Lower lobe of right lung (tissue), 2 donors: ENCODE results near the gene GRN. TPM values are rescaled to one million over a fixed set of nuclear protein-coding genes. Genes with fewer than 3 reads are reported as not detected.

Source experiments
- ATAC-seq, 2 donors: fragments of 200-7000 bp; cut with Tn5 transposase; one replicate each; pipeline ENCODE4 v1.9.1; 2020 to 2022; ENCODE audit warnings: mild to moderate bottlenecking in 2 of 2, moderate library complexity in 2 of 2
- DNase-seq: peaks from one replicate; pipeline ENCODE4 v3.0.0-alpha.2; 2020
- H3K27ac ChIP-seq: fragments of 200-600 bp; one replicate; pipeline ENCODE4 v1.8.0; 2022
- H3K27me3 ChIP-seq: fragments of 200-600 bp; one replicate; pipeline ENCODE4 v1.8.0; 2022; ENCODE audit warnings: low read depth
- H3K36me3 ChIP-seq: fragments of 200-600 bp; one replicate; pipeline ENCODE4 v1.8.0; 2022; ENCODE audit warnings: mild to moderate bottlenecking
- H3K4me1 ChIP-seq: fragments of 200-600 bp; one replicate; pipeline ENCODE4 v1.8.0; 2022
- H3K4me3 ChIP-seq: fragments of 200-600 bp; one replicate; pipeline ENCODE4 v1.8.0; 2022; ENCODE audit warnings: mild to moderate bottlenecking
- H3K9me3 ChIP-seq: fragments of 200-600 bp; one replicate; pipeline ENCODE4 v1.8.0; 2022
- CTCF ChIP-seq: fragments of 200-600 bp; IDR thresholded peaks from one replicate; pipeline ENCODE4 v1.8.0; 2022; ENCODE audit warnings: antibody characterized with exemption, mild to moderate bottlenecking
- intact Hi-C: fragments of 100-400 bp; cut with DNase I; formaldehyde crosslinking; loops from one replicate; pipeline ENCODE4 v1.11.0; 2022
- total RNA-seq: library from RNA; stranded (reverse); fragmentation: NEBNext Ultra II Directional; extraction: Animal tissue kit (Norgen Biotek cat#: 25700); gene quantifications from one replicate; pipeline ENCODE4 v1.2.1, GENCODE V29; 2021
- donor health status: DM: no; HTN: yes; CAD: no; lungs with severe emphysema.

Gene GRN
- total RNA-seq, 1 donor from 2014 or later = 1,241 TPM

GRCh38 chr17:44383363-44383762 lies 38.3 kb downstream of the GRN start:
- no peak for DNase-seq
- intact Hi-C loops = no loop called here

DNA sequence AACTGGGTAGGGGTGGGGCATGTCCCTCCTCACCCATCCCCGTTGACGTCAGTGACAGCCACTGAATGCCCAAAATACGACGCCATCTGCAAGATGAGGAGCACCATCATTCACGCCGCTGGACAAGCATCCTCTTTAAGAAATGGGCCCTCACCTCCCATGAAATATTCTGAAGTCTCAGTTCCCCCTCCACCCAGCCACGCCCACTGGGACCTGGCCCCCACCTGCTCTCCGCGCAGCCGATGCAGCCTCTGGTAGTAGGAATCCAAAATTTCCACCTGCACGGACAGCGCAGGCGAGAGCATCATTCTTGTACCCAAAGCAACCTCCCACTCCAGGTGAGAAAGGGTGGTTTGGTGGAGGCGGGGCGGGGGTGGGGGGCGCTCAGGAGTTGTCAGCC lies 38.8 kb downstream of the GRN start:
- Histone ChIP-seq H3K4me1 (peaks cover 16% of the 10 kb centered on the region), H3K27me3 (peaks cover 17% of the 10 kb centered on the region), H3K27ac (no peak overlapping the region), H3K9me3 (no peaks in the 10 kb centered on the region), H3K36me3 (no peaks in the 10 kb centered on the region), H3K4me3 (no peak overlapping the region)
- no peak for ATAC-seq
- intact Hi-C loops = no loop called here
- no peak for DNase-seq
- no peak for TF ChIP-seq CTCF

More at GRCh38 chr17:44383363-44383762, 38.3 kb downstream of the GRN start:
- H3K9me3 ChIP-seq = no peaks in the 10 kb centered on the region
- peaks cover 16% of the 10 kb centered on the region for H3K4me1 ChIP-seq
- no peak for ATAC-seq
- H3K27me3 ChIP-seq = peaks cover 17% of the 10 kb centered on the region
- H3K4me3 ChIP-seq = no peak overlapping the region
- no peaks in the 10 kb centered on the region for H3K36me3 ChIP-seq
- no peak overlapping the region for H3K27ac ChIP-seq
- TF ChIP-seq CTCF = no peak

DNA sequence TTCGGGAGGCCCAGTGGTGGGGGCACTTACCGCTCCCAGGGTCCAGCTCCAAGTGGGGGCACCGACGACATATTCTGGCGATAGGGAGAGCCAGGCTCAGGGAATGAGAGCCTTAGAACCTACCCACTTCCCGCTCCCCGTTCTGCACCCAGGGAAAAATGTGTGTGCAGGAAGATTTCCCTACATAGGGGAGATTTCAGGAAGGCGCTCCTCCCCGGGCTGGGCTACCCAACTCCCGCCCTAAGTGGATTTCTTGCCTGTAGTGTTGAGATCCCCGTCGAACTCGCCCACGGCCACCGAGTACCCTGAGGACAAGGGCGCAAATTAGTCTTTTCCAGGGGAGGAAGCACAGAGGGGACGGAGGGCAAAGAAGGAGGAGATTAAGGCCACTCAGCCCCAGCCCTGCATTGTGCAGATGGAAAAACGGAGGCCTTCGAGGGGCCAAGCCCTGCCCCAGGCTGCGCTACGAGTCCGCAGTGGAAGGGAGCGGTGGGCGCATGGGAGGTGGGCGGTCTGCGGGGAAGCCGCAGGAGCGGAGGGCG lies 39.2 kb downstream of the GRN start:
- no peak for DNase-seq
- TF ChIP-seq CTCF = no peak
- peak overlapping the region; percentile 61 for H3K4me3 ChIP-seq
- no peaks in the 10 kb centered on the region for H3K9me3 ChIP-seq
- no peak overlapping the region for H3K27ac ChIP-seq
- no peak for ATAC-seq
- H3K36me3 ChIP-seq = no peaks in the 10 kb centered on the region
- intact Hi-C loops = no loop called here
- peaks cover 16% of the 10 kb centered on the region for H3K4me1 ChIP-seq
- peaks cover 17% of the 10 kb centered on the region for H3K27me3 ChIP-seq

GRCh38 chr17:44384823-44385286 lies 39.8 kb downstream of the GRN start:
- intact Hi-C loops = no loop called here
- H3K36me3 ChIP-seq = no peaks in the 10 kb centered on the region
- no peak overlapping the region for H3K27ac ChIP-seq
- TF ChIP-seq CTCF = no peak
- peaks cover 16% of the 10 kb centered on the region for H3K4me1 ChIP-seq
- ATAC-seq (peak; percentile 14 to 18), DNase-seq (no peak)
- no peaks in the 10 kb centered on the region for H3K9me3 ChIP-seq
- peaks cover 17% of the 10 kb centered on the region for H3K27me3 ChIP-seq
- H3K4me3 ChIP-seq = peak overlapping the region; percentile 61

DNA sequence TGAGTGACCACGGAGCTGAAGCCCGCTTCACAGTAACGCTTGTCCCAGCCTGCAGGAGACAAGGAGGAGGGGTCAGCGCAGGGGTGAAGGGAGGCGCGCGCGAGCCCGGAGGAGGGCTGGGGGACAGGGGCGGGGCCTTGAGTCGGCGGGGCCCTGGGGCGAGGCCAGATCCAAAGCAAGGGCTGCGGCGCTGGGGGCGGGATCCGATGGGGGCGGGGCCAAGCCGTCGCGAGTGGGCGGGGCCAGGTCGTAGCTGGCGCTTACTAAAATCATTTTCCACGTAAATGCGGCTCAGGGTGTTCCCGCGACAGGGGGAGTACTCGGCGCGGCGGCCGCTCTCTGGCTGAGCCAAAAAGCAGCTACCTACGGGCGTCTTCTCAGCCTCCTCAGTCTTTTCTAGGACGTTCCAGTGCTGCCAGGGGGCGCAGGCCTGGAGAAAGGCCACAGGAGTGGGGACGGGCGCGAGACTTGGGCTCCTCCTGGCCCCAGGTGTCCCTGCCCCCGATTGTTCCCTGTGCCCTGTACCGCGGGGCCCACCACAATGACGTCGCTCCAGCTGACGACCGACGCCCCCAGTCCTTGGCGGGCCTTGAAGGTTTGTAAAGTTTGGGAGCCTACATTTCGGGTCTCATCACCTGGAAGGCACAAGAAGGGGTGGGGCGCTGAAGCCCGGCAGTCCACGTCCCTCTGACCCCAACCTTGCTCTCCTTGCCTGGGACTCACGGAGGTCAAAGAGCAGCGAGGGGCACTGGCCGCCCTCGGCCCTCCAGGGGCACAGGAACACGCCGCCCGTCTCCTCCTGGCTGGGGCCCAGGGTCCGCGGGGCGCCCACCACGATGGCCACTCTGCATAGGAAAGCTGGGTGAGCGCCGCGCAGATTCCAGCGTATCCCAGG lies 40.4 kb downstream of the GRN start:
- DNase-seq (peak; percentile 88), ATAC-seq (peak; percentile 94 to 97)
- TF ChIP-seq CTCF = peak; percentile 14
- peak overlapping the region; percentile 61 for H3K4me3 ChIP-seq
- peaks cover 17% of the 10 kb centered on the region for H3K27me3 ChIP-seq
- no peak overlapping the region for H3K27ac ChIP-seq
- intact Hi-C loops = no loop called here
- H3K36me3 ChIP-seq = no peaks in the 10 kb centered on the region
- H3K4me1 ChIP-seq = peaks cover 16% of the 10 kb centered on the region
- H3K9me3 ChIP-seq = no peaks in the 10 kb centered on the region
